ENCODE results near the gene UNKL. TPM values are rescaled to one million over a fixed set of nuclear protein-coding genes. Genes with fewer than 3 reads are reported as not detected.
A peak's percentile ranks its signal among the peaks of the same experiment; 100 is the strongest.

The UNKL gene
- total and polyA plus RNA-seq, 8 donors, result 4.4 to 22.1 (median 10.2) TPM

DNA sequence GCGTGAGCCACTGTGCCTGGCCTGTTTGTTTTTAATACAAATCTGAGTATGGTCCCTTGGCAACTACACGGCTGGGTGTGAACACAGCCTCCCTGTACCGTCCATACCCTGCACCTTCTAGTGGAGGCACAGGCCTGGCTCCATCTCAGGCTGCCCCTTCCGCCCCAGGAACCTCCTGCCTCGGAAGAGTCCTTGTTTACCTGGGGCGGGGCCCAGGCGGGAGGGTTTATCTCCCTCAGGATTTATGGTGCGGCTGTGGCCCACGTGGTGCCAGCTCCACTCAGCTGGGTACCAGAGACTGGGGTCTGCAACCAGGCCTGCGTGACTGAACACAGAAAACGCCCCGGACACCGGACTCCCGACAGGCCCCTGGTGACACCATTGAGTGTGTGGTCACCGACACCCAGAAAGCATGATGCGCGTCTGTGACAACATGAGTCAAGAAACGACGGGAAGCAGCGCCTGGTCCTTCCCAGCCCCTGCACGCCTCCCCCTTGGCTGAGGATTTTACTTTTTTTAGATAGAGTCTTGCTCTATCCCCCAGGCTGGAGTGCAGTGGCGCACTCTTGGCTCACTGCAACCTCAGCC is 19.0 kb downstream of the UNKL start:
- H3K36me3 ChIP-seq, result peaks cover 0 to 38% (median 9%) of the 10 kb centered on the region in 3 donors
- intact Hi-C loops (cut with DNase I), result no loop called here
- DNase-seq, result peak in 1 of 6 donors; percentile 56
- FAIRE-seq, result no peak
- no peak overlapping the region for H3K4me3 ChIP-seq
- H3K4me1 ChIP-seq, result no peaks in the 10 kb centered on the region
- TF ChIP-seq, protein P1, sequence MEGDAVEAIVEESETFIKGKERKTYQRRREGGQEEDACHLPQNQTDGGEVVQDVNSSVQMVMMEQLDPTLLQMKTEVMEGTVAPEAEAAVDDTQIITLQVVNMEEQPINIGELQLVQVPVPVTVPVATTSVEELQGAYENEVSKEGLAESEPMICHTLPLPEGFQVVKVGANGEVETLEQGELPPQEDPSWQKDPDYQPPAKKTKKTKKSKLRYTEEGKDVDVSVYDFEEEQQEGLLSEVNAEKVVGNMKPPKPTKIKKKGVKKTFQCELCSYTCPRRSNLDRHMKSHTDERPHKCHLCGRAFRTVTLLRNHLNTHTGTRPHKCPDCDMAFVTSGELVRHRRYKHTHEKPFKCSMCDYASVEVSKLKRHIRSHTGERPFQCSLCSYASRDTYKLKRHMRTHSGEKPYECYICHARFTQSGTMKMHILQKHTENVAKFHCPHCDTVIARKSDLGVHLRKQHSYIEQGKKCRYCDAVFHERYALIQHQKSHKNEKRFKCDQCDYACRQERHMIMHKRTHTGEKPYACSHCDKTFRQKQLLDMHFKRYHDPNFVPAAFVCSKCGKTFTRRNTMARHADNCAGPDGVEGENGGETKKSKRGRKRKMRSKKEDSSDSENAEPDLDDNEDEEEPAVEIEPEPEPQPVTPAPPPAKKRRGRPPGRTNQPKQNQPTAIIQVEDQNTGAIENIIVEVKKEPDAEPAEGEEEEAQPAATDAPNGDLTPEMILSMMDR (IDR thresholded peaks at IDR 0.05), result no peak
- no peak for ATAC-seq
- H3K27ac ChIP-seq, result no peak overlapping the region
- 92 to 93% methylated on average over 22 of the region's 22 CpGs for WGBS, 2 donors
- no peaks in the 10 kb centered on the region for H3K9me3 ChIP-seq
- H3K27me3 ChIP-seq, result no peaks in the 10 kb centered on the region

GRCh38 chr16:1394367-1394951 is 20.0 kb downstream of the UNKL start:
- Histone ChIP-seq H3K27me3 (no peaks in the 10 kb centered on the region), H3K36me3 (peaks cover 0 to 46% (median 9%) of the 10 kb centered on the region in 3 donors), H3K4me1 (no peaks in the 10 kb centered on the region), H3K27ac (no peak overlapping the region), H3K9me3 (no peaks in the 10 kb centered on the region), H3K4me3 (no peak overlapping the region)
- TF ChIP-seq, protein P1 (IDR thresholded peaks at IDR 0.05), result no peak
- ATAC-seq, result no peak
- intact Hi-C loops (cut with DNase I), result no loop called here
- DNase-seq, result peak in 1 of 6 donors; percentile 66
- WGBS, 2 donors, result 86 to 90% methylated on average over 19 of the region's 19 CpGs
- no peak for FAIRE-seq

GRCh38 chr16:1393613-1394176 is 20.8 kb downstream of the UNKL start:
- no peak overlapping the region for H3K4me3 ChIP-seq
- no peak overlapping the region for H3K27ac ChIP-seq
- FAIRE-seq (no peak), DNase-seq (peak in 1 of 6 donors; percentile 67), ATAC-seq (no peak)
- intact Hi-C loops (cut with DNase I), result no loop called here
- H3K36me3 ChIP-seq, result peaks cover 0 to 42% (median 2%) of the 10 kb centered on the region in 3 donors
- H3K4me1 ChIP-seq, result no peaks in the 10 kb centered on the region
- TF ChIP-seq, protein P1 (IDR thresholded peaks at IDR 0.05), result no peak
- WGBS, 2 donors, result 94 to 97% methylated on average over 21 of the region's 21 CpGs
- H3K27me3 ChIP-seq, result no peaks in the 10 kb centered on the region
- H3K9me3 ChIP-seq, result no peaks in the 10 kb centered on the region

GRCh38 chr16:1392826-1393225 is 21.7 kb downstream of the UNKL start:
- no peak overlapping the region for H3K27ac ChIP-seq
- TF ChIP-seq, protein P1 (IDR thresholded peaks at IDR 0.05), result no peak
- peaks cover 0 to 36% (median 0%) of the 10 kb centered on the region in 3 donors for H3K36me3 ChIP-seq
- ATAC-seq, result no peak
- H3K4me3 ChIP-seq, result no peak overlapping the region
- FAIRE-seq, result no peak
- no peak for DNase-seq
- WGBS, 2 donors, result 89 to 94% methylated on average over 17 of the region's 17 CpGs
- intact Hi-C loops (cut with DNase I), result no loop called here
- no peaks in the 10 kb centered on the region for H3K27me3 ChIP-seq
- no peaks in the 10 kb centered on the region for H3K9me3 ChIP-seq
- no peaks in the 10 kb centered on the region for H3K4me1 ChIP-seq

Data from pancreas (tissue), 10 donors.